Glomerular visceral epithelial cell (primary cell): ENCODE measurements around the gene HPRT1.
"Not testable (repeated sequence)": the region's sequence is repeated elsewhere in the genome, so short reads cannot be mapped to it uniquely, and the experiment has no call there.

Source experiments
- DNase-seq: peaks from one replicate; pipeline ENCODE4 v3.0.0-alpha.2; 2016; ENCODE audit errors: extremely low spot score

The HPRT1 gene, protein sequence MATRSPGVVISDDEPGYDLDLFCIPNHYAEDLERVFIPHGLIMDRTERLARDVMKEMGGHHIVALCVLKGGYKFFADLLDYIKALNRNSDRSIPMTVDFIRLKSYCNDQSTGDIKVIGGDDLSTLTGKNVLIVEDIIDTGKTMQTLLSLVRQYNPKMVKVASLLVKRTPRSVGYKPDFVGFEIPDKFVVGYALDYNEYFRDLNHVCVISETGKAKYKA

GRCh38 chrX:134460005-134460861, at the start of gene HPRT1:
TSS of gene HPRT1 (plus strand) at chrX:134460165. CDS start at chrX:134460312, 147 bp downstream.
- peak; percentile 80 for DNase-seq

DNA sequence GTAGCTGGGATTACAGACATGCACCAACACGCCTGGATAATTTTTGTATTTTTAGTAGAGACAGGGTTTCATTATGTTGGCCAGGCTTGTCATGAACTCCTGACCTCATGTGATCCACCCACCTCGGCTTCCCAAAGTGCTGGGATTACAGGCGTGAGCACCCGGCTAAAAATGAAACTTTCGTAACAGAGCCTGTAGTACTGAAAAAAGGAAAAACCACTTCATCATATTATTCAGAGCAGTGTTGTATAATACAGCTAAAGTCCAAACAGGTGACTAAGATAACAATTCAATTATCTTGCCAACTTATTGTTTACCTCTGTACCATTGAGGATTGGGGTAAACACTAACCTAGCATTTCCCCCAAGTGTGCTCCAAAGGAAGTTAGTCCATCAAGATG, 43.9 kb upstream of the HPRT1 start:
- no peak for DNase-seq

DNA sequence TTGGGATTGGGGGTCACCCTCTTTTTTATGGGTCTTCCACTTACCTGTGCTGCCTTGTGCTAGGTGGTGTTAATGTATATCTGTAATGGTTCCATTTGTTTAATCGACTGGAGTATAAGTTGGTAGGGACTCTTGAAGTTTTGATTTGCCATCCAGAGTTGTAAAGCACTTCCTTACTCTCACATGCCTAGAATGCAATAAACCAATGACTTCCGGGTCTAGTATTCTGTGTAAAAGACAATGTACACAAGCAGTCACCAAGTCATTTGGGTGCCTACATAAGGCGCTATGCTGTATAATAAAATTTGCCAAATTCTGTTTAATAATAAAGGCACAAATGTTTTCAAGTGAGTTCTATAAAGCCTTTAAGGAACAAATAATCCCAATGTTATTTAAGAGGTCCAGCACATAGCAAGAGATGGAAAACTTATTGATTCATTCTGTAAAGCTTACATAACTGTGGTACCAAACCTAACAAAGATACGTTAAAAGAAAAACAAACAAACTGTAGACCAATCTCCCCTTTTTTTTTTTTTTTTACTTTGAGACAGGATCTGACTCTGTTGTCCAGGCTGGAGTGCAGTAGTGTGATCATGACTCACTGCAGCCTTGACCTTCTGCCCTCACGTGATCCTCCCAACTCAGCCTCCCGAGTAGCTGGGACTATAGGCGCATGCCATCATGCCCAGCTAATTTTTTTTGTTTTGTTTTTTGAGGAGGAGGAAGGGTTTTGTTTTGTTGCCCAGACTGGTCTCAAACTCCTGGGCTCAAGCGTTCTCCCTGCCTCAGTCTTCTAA, 41.5 kb upstream of the HPRT1 start:
- no peak for DNase-seq

- no peak for DNase-seq
Measured at GRCh38 chrX:134419784-134420183, 40.2 kb upstream of the HPRT1 start.

DNA sequence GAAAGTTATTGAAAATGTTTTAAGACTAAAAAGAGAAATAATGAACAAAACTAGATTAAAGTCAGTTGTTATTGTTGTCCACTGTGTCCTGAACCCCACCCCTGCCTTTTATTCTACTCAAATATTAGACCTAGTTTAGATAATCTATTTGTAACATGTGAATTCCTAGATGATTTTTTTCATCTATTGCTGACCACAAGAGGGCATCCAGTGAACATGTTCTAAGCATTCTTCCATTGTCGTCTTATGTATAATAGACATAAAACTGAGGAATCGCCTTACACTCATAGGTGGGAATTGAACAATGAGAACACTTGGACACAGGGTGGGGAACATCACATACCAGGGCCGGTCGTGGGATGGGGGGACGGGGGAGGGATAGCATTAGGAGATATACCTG, 36.4 kb upstream of the HPRT1 start:
- peak; percentile 2 for DNase-seq

DNA sequence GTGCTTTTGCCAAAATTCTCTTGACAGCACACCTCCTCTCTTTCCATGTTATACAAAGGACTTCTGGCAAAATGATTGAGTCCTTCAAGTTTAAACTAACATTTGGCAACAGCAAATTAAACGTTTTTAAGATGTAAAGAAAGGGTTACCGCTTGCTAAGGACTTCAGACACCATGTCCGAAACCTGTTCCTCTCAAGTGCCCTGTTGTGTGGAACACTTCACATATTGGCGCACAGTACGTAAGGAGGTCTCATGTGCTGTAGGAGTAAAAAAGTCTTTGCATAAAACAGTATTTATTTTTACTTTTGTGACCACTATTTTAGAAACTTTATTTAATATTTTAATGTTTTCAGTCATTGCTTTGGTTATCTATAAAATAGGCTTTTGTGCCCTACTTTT, 33.7 kb upstream of the HPRT1 start:
- no peak for DNase-seq

- DNase-seq = peak; percentile 28
Measured at GRCh38 chrX:134431894-134432293, 28.1 kb upstream of the HPRT1 start.

DNA sequence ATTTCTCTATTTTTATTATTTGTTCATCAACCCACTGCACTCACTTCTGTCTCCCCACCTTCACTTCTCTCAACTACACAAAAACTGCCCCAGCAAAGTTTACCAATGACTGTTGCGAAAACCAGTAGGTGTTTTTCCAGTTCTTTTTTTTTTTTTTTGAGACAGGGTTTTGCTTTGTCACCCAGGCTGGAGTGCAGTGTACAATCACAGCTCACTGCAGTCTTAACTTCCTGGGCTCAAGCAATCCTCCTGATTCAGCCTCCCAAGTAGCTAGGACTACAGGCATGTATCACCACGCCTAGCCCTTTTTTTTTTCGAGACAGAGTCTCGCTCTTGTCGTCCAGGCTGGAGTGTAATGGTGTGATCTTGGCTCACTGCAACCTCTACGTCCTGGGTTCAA, 24.1 kb upstream of the HPRT1 start:
- no peak for DNase-seq

- peak; percentile 16 for DNase-seq
Measured at GRCh38 chrX:134443020-134443419, 16.9 kb upstream of the HPRT1 start.

DNA sequence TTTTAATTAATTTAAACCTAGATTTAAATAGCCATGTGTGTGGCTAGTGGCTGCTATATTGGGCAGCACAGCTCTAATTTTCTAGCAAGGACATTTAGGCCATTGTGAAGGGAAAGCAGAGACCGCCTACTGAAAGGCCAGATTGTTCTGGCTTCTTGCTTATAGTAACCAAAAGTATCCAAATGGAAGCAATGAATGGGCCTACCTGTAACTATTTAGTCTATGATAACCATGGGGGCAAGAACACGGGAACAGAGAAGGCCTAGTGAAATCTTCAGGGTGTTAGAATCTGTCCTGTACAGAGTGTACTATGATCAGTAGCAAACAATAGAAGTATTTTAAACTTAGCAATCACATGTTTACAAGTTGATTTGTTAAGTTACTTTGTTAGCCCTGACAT, 16.5 kb upstream of the HPRT1 start:
- no peak for DNase-seq

- DNase-seq = no peak
Measured at GRCh38 chrX:134444681-134445080, 15.3 kb upstream of the HPRT1 start.

DNA sequence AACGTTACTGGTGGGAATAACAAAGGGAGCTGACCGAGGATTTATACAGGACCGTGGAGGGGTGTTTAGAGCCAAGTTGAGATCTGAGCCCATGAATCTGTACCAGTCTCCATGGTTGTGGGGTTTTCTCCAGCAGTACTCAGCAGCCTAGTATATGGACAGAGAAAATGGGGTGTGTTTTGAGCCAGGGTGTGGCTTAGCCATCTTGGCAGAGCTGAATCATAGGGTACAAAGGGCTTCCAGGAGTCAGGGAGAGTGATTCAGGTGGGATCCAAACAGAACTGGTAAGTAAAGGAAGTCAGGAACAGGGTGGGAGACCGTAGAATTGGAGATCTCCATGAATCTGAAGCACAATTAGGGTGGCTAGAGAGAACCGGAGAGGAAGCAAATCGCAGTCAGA, 7.4 kb upstream of the HPRT1 start:
- no peak for DNase-seq

GRCh38 chrX:134453631-134454030, 6.3 kb upstream of the HPRT1 start:
- no peak for DNase-seq

GRCh38 chrX:134454506-134454905, 5.5 kb upstream of the HPRT1 start:
- DNase-seq = no peak

DNA sequence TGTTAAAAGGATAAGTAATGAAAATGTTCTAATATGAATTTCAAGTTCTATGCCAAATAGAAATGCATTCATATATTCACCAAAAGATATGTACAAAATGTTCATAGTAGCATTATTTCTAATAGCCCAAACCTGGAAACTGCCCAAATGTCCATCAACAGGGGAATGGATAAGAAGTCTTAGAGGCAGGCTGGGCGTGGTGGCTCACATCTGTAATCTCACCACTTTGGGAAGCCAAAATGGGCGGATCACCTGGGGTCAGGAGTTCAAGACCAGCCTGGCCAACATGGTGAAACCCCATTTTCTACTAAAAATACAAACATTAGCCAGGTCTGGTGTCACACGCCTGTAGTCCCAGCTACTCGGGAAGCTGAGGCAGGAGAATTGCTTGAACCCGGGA, 2.3 kb upstream of the HPRT1 start:
- no peak for DNase-seq

DNA sequence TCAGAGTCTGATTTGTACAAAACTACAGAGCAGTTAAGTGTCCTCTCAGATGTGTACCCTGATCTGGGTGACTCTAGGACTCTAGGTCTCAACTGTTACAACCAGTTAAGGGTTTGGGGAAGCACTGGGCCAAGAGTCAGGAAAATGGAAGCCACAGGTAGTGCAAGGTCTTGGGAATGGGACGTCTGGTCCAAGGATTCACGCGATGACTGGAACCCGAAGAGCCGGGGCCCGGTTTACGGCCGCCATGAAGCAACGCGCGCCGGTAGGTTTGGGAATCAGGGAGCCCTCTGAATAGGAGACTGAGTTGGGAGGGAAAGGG, 321 bp upstream of the HPRT1 start:
- no peak for DNase-seq

- DNase-seq = peak; percentile 12
Measured at GRCh38 chrX:134460862-134461220, 876 bp downstream of the HPRT1 start.

DNA sequence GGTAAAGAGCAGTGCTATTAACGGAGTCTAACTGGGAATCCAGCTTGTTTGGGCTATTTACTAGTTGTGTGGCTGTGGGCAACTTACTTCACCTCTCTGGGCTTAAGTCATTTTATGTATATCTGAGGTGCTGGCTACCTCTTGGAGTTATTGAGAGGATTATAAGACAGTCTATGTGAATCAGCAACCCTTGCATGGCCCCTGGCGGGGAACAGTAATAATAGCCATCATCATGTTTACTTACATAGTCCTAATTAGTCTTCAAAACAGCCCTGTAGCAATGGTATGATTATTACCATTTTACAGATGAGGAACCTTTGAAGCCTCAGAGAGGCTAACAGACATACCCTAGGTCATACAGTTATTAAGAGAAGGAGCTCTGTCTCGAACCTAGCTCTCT, 1.5 kb downstream of the HPRT1 start:
- no peak for DNase-seq

DNA sequence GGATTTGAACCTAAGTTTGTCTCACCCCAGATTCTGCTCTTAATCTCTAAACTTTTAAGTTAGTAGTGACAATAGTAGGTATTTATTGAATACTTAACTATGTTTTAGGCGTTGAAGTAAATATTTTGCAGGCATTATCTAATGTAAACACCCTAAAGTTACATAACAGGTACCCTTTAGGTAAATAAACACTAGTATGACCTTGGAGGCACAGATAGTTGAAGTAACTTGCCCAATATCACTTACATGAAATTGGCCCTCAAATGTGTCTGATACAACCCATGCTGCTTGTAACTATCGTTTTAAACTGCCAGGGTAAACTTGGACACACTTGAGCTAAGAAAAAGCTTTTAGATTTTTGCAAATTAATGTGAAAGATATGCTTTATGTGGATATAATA, 3.0 kb downstream of the HPRT1 start:
- no peak for DNase-seq

GRCh38 chrX:134464453-134464852, 4.5 kb downstream of the HPRT1 start:
- DNase-seq = not testable (repeated sequence)

GRCh38 chrX:134469486-134469885, 9.5 kb downstream of the HPRT1 start:
- peak; percentile 30 for DNase-seq

DNA sequence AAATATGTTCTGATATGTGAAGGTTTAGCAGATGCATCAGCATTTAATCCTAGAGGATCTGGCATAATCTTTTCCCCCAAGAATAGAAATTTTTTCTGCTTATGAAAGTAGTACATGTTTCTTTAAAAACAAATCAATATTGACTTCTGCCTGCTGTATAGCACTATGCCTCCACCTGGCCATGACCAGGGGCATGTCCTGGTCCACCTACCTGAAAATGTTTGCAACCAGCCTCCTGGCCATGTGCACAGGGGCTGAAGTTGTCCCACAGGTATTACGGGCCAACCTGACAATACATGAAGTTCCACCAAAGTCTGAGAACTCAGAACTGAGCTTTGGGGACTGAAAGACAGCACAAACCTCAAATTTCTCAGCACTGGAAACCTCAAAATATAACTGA, 10.0 kb downstream of the HPRT1 start:
- no peak for DNase-seq

- no peak for DNase-seq
Measured at GRCh38 chrX:134472041-134472440, 12.1 kb downstream of the HPRT1 start.
